GM21737 (cell line): Measurements from ENCODE around the gene HSPA2.

ENCODE experiments used
- ATAC-seq: cut with Tn5 transposase; IDR thresholded peaks from one replicate; pipeline ENCODE4 v1.9.1; 2021; ENCODE audit warnings: mild to moderate bottlenecking, moderate library complexity; ENCODE audit not compliant: unreplicated experiment

Gene HSPA2

GRCh38 chr14:64540208-64541202, at the start of gene HSPA2:
TSS of gene HSPA2 (plus strand) at chr14:64540741. CDS start at chr14:64540850, 109 bp downstream.
- ATAC-seq = peak; percentile 94

GRCh38 chr14:64491637-64492036, 48.9 kb upstream of the HSPA2 start:
- ATAC-seq = no peak

- ATAC-seq = no peak
These were observed 47.1 kb upstream of the HSPA2 start for GRCh38 chr14:64493455-64493854.

GRCh38 chr14:64495252-64495651, 45.3 kb upstream of the HSPA2 start:
- ATAC-seq = no peak

GRCh38 chr14:64496764-64497163, 43.8 kb upstream of the HSPA2 start:
- no peak for ATAC-seq

- ATAC-seq = no peak
These were observed 40.5 kb upstream of the HSPA2 start for GRCh38 chr14:64500088-64500487.

GRCh38 chr14:64501411-64502171, 39.0 kb upstream of the HSPA2 start:
- ATAC-seq = no peak

GRCh38 chr14:64502456-64502855, 38.1 kb upstream of the HSPA2 start:
- no peak for ATAC-seq

GRCh38 chr14:64502887-64503433, 37.6 kb upstream of the HSPA2 start:
- peak; percentile 3 for ATAC-seq

- peak; percentile 56 for ATAC-seq
These were observed 36.9 kb upstream of the HSPA2 start, which contains the start of gene ZBTB25 for GRCh38 chr14:64503434-64504309. TSS of gene ZBTB25 (minus strand) at chr14:64503838. CDS start at chr14:64490533, 13,305 bp downstream.

- ATAC-seq = no peak
These were observed 36.1 kb upstream of the HSPA2 start, which contains the start of gene ZBTB1 for GRCh38 chr14:64504310-64504896. TSS of gene ZBTB1 (plus strand) at chr14:64504770. CDS start at chr14:64521505, 16,735 bp downstream.

GRCh38 chr14:64504897-64505794, 35.4 kb upstream of the HSPA2 start:
- ATAC-seq = peak; percentile 21

GRCh38 chr14:64506721-64507120, 33.8 kb upstream of the HSPA2 start:
- no peak for ATAC-seq

GRCh38 chr14:64507376-64508156, 33.0 kb upstream of the HSPA2 start:
- no peak for ATAC-seq

- no peak for ATAC-seq
These were observed 32.2 kb upstream of the HSPA2 start for GRCh38 chr14:64508215-64508776.

- no peak for ATAC-seq
These were observed 31.5 kb upstream of the HSPA2 start for GRCh38 chr14:64509036-64509435.

- ATAC-seq = no peak
These were observed 29.5 kb upstream of the HSPA2 start for GRCh38 chr14:64510825-64511671.
